Fibroblast of lung (primary cell): ENCODE measurements around the gene INMT. TPM values are rescaled to one million over a fixed set of nuclear protein-coding genes. Genes with fewer than 3 reads are reported as not detected.

ENCODE experiments used
- DNase-seq, 2 donors: peaks; one replicate each; pipeline versions ENCODE4 v3.0.0 to v3.0.0-alpha.2; 2010; ENCODE audit warnings: low read depth in 2 of 2
- H2AFZ ChIP-seq: 2 replicates; pipeline ENCODE4 v1.5.1; 2012; ENCODE audit warnings: low read length, control low read depth, inconsistent platforms
- H3K27ac ChIP-seq: 2 replicates; pipeline ENCODE4 v1.5.1; 2011; ENCODE audit warnings: low read length, control low read depth; ENCODE audit not compliant: insufficient read depth
- H3K27me3 ChIP-seq: 2 replicates; pipeline ENCODE4 v1.5.1; 2011; ENCODE audit warnings: mild to moderate bottlenecking, low read length; ENCODE audit not compliant: control insufficient read depth, insufficient read depth
- H3K36me3 ChIP-seq: 2 replicates; pipeline ENCODE4 v1.5.1; 2011; ENCODE audit warnings: low read length; ENCODE audit not compliant: control insufficient read depth, insufficient read depth
- H3K4me1 ChIP-seq: 2 replicates; pipeline ENCODE4 v1.5.1; 2011; ENCODE audit warnings: low read length; ENCODE audit not compliant: control insufficient read depth, insufficient read depth; ENCODE audit errors: extremely low read depth
- H3K4me2 ChIP-seq: 2 replicates; pipeline ENCODE4 v1.5.1; 2011; ENCODE audit warnings: low read length, control low read depth; ENCODE audit not compliant: insufficient read depth; ENCODE audit errors: extremely low read depth
- H3K4me3 ChIP-seq, 4 experiments: fragments of 200-600 bp in 1 of 4; sonication (generic) in 1 of 4; replicated peaks in 1 of 4; 2 replicates each; pipeline ENCODE4 v1.5.1; 2011 to 2016; ENCODE audit warnings: low read length in 4 of 4, low read depth in 3 of 4, mild to moderate bottlenecking in 3 of 4, control low read depth in 2 of 4, inconsistent platforms in 1 of 4, mixed read lengths in 1 of 4; ENCODE audit not compliant: insufficient read depth in 1 of 4; ENCODE audit errors: control extremely low read depth in 1 of 4
- H3K79me2 ChIP-seq: 2 replicates; pipeline ENCODE4 v1.5.1; 2012; ENCODE audit warnings: mild to moderate bottlenecking, low read length, inconsistent platforms; ENCODE audit not compliant: control insufficient read depth, insufficient read depth
- H3K9ac ChIP-seq: 2 replicates; pipeline ENCODE4 v1.5.1; 2011; ENCODE audit warnings: mild to moderate bottlenecking, low read length, control low read depth; ENCODE audit not compliant: insufficient read depth
- H3K9me3 ChIP-seq: 2 replicates; pipeline ENCODE4 v1.5.1; 2012; ENCODE audit warnings: low read depth, low read length; ENCODE audit not compliant: control insufficient read depth, insufficient read depth
- H4K20me1 ChIP-seq: 2 replicates; pipeline ENCODE4 v1.5.1; 2011; ENCODE audit warnings: low read length; ENCODE audit not compliant: control insufficient read depth, insufficient read depth; ENCODE audit errors: extremely low read depth
- EZH2 ChIP-seq: IDR thresholded peaks from 2 replicates; pipeline ENCODE4 v1.5.1; 2012; ENCODE audit warnings: low read length, control low read depth, mild to moderate bottlenecking; ENCODE audit errors: missing control alignments
- polyA plus RNA-seq, 2 donors: library from polyadenylated mRNA; depleted of rRNA in 1 of 2; stranded (reverse) in 1 of 2; unstranded in 1 of 2; fragments of >200 nt; gene quantifications; 2 replicates each; pipeline ENCODE4 v1.2.1, GENCODE V29; 2011 to 2012; ENCODE audit warnings: missing spikeins in 1 of 2
- total RNA-seq: library from RNA; depleted of rRNA; stranded (reverse); fragments of >200 nt; gene quantifications from 2 replicates; pipeline ENCODE4 v1.2.1, GENCODE V29; 2014
- TF ChIP-seq, protein P1 (sequence below), 2 donors: IDR thresholded peaks in 1 of 2; conservative IDR thresholded peaks in 1 of 2; 1 replicate in 1 of 2; 2 replicates in 1 of 2; pipeline ENCODE4 v1.5.1; 2011 to 2012; ENCODE audit warnings: low read length in 2 of 2, control low read depth in 1 of 2, inconsistent platforms in 1 of 2, low read depth in 1 of 2, mild to moderate bottlenecking in 1 of 2

Gene INMT
- total and polyA plus RNA-seq, 2 donors (not counting 1 experiment from before 2014, with no cell fraction given) = 75.8 to 237 TPM

DNA sequence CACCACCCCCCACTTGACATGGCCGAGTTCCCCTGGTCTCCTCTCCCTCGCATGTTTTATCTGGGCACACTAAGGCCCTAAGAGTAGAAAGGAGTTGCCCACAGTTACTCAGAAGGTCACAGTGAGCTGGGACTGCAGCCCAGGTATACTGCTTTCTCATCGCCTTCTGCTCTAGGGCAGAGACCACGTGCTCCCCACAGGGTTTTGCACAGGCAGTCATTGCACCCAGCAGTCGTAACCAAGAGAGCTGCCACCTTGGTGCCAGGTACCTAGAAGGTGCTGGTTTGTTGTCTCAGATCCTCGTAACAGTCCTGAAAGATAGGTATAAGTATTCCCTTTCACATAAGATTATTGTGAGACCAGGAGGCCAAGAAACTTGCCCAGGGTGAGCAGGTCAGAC lies 21.0 kb downstream of the INMT start:
- Histone ChIP-seq H3K27me3 (no peaks in the 10 kb centered on the region), H3K27ac (no peak overlapping the region), H3K79me2 (peaks cover 12% of the 10 kb centered on the region), H3K4me3 (no peak overlapping the region), H3K4me1 (peaks cover 5% of the 10 kb centered on the region), H3K4me2 (no peak overlapping the region), H3K9ac (no peak overlapping the region), H2AFZ (no peak overlapping the region), H3K36me3 (no peaks in the 10 kb centered on the region), H3K9me3 (no peaks in the 10 kb centered on the region), H4K20me1 (no peaks in the 10 kb centered on the region)
- TF ChIP-seq, protein P1, sequence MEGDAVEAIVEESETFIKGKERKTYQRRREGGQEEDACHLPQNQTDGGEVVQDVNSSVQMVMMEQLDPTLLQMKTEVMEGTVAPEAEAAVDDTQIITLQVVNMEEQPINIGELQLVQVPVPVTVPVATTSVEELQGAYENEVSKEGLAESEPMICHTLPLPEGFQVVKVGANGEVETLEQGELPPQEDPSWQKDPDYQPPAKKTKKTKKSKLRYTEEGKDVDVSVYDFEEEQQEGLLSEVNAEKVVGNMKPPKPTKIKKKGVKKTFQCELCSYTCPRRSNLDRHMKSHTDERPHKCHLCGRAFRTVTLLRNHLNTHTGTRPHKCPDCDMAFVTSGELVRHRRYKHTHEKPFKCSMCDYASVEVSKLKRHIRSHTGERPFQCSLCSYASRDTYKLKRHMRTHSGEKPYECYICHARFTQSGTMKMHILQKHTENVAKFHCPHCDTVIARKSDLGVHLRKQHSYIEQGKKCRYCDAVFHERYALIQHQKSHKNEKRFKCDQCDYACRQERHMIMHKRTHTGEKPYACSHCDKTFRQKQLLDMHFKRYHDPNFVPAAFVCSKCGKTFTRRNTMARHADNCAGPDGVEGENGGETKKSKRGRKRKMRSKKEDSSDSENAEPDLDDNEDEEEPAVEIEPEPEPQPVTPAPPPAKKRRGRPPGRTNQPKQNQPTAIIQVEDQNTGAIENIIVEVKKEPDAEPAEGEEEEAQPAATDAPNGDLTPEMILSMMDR (conservative IDR thresholded peaks at IDR 0.05 in 1 of 2, IDR thresholded peaks at IDR 0.05 in 1 of 2; ENCODE audit: low read depth in 1 of 2, low read length in 2 of 2) = no peak
- TF ChIP-seq EZH2 = no peak
- no peak for DNase-seq

DNA sequence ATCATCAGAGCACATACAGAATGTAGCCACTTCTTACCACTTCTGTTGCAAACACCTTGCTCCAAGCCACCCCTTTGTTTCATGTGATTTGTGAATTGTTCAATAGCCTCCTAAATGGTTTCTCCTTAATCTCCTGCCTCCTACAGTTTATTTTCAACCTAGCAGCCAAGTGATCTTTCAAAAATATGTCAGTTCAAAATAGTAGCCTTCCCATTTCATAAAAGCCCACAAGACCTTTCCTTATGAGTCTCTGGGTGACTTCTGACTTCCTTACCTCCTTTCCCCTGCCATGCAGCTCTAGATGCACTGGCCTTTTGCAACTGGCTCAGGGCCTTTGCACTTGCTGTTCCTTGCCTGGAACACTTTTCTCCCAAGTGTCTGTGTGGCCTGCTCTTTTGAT lies 24.1 kb downstream of the INMT start:
- TF ChIP-seq, protein P1 (conservative IDR thresholded peaks at IDR 0.05 in 1 of 2, IDR thresholded peaks at IDR 0.05 in 1 of 2; ENCODE audit: low read depth in 1 of 2, low read length in 2 of 2) = no peak
- TF ChIP-seq EZH2 = no peak
- Histone ChIP-seq H3K79me2 (peaks cover 12% of the 10 kb centered on the region), H3K27me3 (no peaks in the 10 kb centered on the region), H2AFZ (no peak overlapping the region), H4K20me1 (no peaks in the 10 kb centered on the region), H3K27ac (no peak overlapping the region), H3K4me1 (peaks cover 8% of the 10 kb centered on the region), H3K4me3 (no peak overlapping the region), H3K9me3 (no peaks in the 10 kb centered on the region), H3K36me3 (peaks cover 4% of the 10 kb centered on the region), H3K4me2 (no peak overlapping the region), H3K9ac (no peak overlapping the region)
- DNase-seq = no peak

DNA sequence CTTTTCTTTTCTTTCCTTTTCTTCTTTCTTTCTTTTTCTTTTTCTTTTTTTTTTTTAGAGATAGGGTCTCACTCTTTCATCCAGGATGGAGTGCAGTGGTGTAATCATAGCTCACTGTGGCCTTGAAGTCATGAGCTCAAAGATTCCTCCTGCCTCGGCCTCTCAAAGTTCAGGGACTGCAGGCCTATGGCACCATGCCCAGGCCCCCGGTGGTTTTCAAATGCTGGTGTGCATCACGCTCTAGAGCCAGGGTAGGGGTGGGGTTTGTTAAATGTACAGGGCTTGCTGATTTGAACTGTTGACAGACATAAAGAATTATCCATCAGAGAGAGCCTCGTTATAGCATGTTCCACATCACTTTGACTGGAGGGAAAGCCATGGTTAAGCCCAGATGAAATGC lies 25.0 kb downstream of the INMT start:
- Histone ChIP-seq H3K9ac (no peak overlapping the region), H3K27me3 (no peaks in the 10 kb centered on the region), H3K4me3 (no peak overlapping the region), H3K4me1 (peaks cover 8% of the 10 kb centered on the region), H3K27ac (no peak overlapping the region), H3K79me2 (peaks cover 12% of the 10 kb centered on the region), H2AFZ (no peak overlapping the region), H4K20me1 (no peaks in the 10 kb centered on the region), H3K4me2 (no peak overlapping the region), H3K9me3 (no peaks in the 10 kb centered on the region), H3K36me3 (peaks cover 4% of the 10 kb centered on the region)
- DNase-seq = no peak
- TF ChIP-seq, protein P1 (conservative IDR thresholded peaks at IDR 0.05 in 1 of 2, IDR thresholded peaks at IDR 0.05 in 1 of 2; ENCODE audit: low read depth in 1 of 2, low read length in 2 of 2) = no peak
- TF ChIP-seq EZH2 = no peak
